ENCODE measurements around the gene IQCN.
"Not testable (repeated sequence)": the region's sequence is repeated elsewhere in the genome, so short reads cannot be mapped to it uniquely, and the experiment has no call there.

The IQCN gene

GRCh38 chr19:18223860-18224524 lies 50.3 kb downstream of the IQCN start:
- in situ Hi-C loops (cut with MboI; ENCODE audit: low pct_unique_long_range_greater_than_20kb, low sequenced_read_pairs): no loop called here
- peak; percentile 65 for DNase-seq

GRCh38 chr19:18221815-18222725 lies 52.2 kb downstream of the IQCN start:
- peak; percentile 43 for DNase-seq
- in situ Hi-C loops (cut with MboI; ENCODE audit: low pct_unique_long_range_greater_than_20kb, low sequenced_read_pairs): no loop called here

- in situ Hi-C loops (cut with MboI; ENCODE audit: low pct_unique_long_range_greater_than_20kb, low sequenced_read_pairs): no loop called here
- no peak for DNase-seq
Observed at GRCh38 chr19:18220632-18221275, 53.5 kb downstream of the IQCN start.

GRCh38 chr19:18219911-18220631 lies 54.2 kb downstream of the IQCN start:
- in situ Hi-C loops (cut with MboI; ENCODE audit: low pct_unique_long_range_greater_than_20kb, low sequenced_read_pairs): no loop called here
- no peak for DNase-seq

GRCh38 chr19:18218600-18218999 lies 55.7 kb downstream of the IQCN start:
- in situ Hi-C loops (cut with MboI; ENCODE audit: low pct_unique_long_range_greater_than_20kb, low sequenced_read_pairs): no loop called here

GRCh38 chr19:18218159-18218558 lies 56.1 kb downstream of the IQCN start:
- in situ Hi-C loops (cut with MboI; ENCODE audit: low pct_unique_long_range_greater_than_20kb, low sequenced_read_pairs): no loop called here
- DNase-seq: no peak

More at GRCh38 chr19:18218600-18218999, 55.7 kb downstream of the IQCN start:
- DNase-seq: no peak

GRCh38 chr19:18216789-18217188 lies 57.5 kb downstream of the IQCN start:
- DNase-seq: no peak
- in situ Hi-C loops (cut with MboI; ENCODE audit: low pct_unique_long_range_greater_than_20kb, low sequenced_read_pairs): no loop called here

GRCh38 chr19:18214779-18215433 lies 59.3 kb downstream of the IQCN start:
- DNase-seq: no peak
- in situ Hi-C loops (cut with MboI; ENCODE audit: low pct_unique_long_range_greater_than_20kb, low sequenced_read_pairs): no loop called here

- in situ Hi-C loops (cut with MboI; ENCODE audit: low pct_unique_long_range_greater_than_20kb, low sequenced_read_pairs): no loop called here
- no peak for DNase-seq
Observed at GRCh38 chr19:18211683-18212082, 62.6 kb downstream of the IQCN start.

- in situ Hi-C loops (cut with MboI; ENCODE audit: low pct_unique_long_range_greater_than_20kb, low sequenced_read_pairs): not testable (repeated sequence)
Observed at GRCh38 chr19:18209912-18210311, 64.3 kb downstream of the IQCN start.

GRCh38 chr19:18208098-18208951 lies 65.9 kb downstream of the IQCN start:
- in situ Hi-C loops (cut with MboI; ENCODE audit: low pct_unique_long_range_greater_than_20kb, low sequenced_read_pairs): no loop called here
- peak; percentile 40 for DNase-seq

More at GRCh38 chr19:18209912-18210311, 64.3 kb downstream of the IQCN start:
- not testable (repeated sequence) for DNase-seq
